ENCODE data around the gene PCDHA12.

- TF ChIP-seq POLR2AphosphoS5 (IDR thresholded peaks at IDR 0.05) (no peak), CTCF (IDR thresholded peaks at IDR 0.05) (no peak)
Measured at GRCh38 chr5:140883373-140883772, 8.3 kb downstream of the PCDHA12 start.

All from prostate gland (tissue), 2 donors.